Cardiac fibroblast (primary cell): ENCODE data around the gene ISYNA1.

Source experiments
- DNase-seq, 2 donors: peaks; one replicate each; pipeline versions ENCODE4 v3.0.0 to v3.0.0-alpha.2; 2010; ENCODE audit warnings: low read depth in 2 of 2
- H3K4me3 ChIP-seq, 2 donors: replicated peaks in 1 of 2; 1 replicate in 1 of 2; 2 replicates in 1 of 2; pipeline ENCODE4 v1.5.1; 2011; ENCODE audit warnings: low read depth in 2 of 2, low read length in 2 of 2, mild to moderate bottlenecking in 2 of 2, moderate library complexity in 1 of 2
- TF ChIP-seq, protein P1 (sequence below): IDR thresholded peaks from one replicate; pipeline ENCODE4 v1.5.1; 2011; ENCODE audit warnings: low read depth, mild to moderate bottlenecking, low read length, inconsistent platforms

Gene ISYNA1

DNA sequence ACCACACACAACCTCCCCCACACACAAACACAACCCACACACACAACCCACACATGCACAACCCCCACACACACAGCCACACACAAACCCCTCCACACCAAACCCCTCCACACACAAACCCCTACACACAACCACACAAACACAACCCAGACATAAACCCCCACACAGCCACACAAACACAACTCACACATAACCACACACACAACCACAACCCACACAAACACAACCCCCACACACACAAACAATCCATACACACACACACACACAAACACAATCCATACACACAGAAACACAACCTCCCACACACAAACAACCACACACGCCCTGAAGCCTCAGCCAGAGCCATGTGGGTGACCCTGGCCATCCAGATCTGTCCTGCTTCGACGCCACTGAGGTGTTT lies 30.0 kb upstream of the ISYNA1 start:
- no peak overlapping the region for H3K4me3 ChIP-seq
- no peak for DNase-seq
- TF ChIP-seq, protein P1, sequence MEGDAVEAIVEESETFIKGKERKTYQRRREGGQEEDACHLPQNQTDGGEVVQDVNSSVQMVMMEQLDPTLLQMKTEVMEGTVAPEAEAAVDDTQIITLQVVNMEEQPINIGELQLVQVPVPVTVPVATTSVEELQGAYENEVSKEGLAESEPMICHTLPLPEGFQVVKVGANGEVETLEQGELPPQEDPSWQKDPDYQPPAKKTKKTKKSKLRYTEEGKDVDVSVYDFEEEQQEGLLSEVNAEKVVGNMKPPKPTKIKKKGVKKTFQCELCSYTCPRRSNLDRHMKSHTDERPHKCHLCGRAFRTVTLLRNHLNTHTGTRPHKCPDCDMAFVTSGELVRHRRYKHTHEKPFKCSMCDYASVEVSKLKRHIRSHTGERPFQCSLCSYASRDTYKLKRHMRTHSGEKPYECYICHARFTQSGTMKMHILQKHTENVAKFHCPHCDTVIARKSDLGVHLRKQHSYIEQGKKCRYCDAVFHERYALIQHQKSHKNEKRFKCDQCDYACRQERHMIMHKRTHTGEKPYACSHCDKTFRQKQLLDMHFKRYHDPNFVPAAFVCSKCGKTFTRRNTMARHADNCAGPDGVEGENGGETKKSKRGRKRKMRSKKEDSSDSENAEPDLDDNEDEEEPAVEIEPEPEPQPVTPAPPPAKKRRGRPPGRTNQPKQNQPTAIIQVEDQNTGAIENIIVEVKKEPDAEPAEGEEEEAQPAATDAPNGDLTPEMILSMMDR = no peak

DNA sequence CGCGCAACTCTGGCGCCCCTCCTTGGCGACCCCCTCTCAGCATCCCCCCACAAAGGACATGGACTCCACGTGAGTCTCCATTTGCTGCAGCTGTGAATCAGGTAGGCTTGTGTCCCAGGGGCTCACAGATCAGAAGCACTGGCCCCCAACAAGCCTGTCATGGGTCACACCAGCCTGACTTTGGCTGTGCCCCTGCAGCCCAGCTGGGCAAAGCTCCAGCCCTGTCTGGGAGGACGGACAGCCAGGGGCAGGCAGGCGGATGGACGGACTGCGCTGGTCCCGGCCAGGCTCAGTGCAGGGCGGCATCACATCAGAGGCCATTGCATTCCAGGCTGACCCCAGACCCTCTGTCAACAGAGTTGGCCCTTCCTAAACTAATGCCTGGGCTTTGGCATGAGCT lies 28.4 kb upstream of the ISYNA1 start:
- no peak for DNase-seq
- H3K4me3 ChIP-seq = no peak overlapping the region
- TF ChIP-seq, protein P1 = no peak

DNA sequence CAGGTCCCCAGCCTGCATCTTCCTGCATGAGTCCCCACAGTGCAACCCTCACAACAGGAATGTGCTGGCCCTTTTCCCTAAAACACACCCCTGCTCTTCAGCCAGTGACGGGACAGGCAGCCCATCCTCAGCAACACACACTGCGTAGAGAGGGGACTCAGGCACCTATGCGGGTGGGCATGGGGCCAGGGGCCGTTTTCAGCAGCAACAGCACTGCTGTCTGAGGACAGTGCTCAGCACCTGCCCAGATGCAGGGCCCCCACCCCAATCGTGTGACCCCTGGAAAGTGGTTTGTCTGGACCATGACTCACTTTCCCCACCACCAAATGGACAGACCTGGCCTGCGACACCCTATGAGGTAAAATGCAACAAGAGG lies 28.0 kb upstream of the ISYNA1 start:
- TF ChIP-seq, protein P1 = no peak
- H3K4me3 ChIP-seq = no peak overlapping the region
- no peak for DNase-seq

DNA sequence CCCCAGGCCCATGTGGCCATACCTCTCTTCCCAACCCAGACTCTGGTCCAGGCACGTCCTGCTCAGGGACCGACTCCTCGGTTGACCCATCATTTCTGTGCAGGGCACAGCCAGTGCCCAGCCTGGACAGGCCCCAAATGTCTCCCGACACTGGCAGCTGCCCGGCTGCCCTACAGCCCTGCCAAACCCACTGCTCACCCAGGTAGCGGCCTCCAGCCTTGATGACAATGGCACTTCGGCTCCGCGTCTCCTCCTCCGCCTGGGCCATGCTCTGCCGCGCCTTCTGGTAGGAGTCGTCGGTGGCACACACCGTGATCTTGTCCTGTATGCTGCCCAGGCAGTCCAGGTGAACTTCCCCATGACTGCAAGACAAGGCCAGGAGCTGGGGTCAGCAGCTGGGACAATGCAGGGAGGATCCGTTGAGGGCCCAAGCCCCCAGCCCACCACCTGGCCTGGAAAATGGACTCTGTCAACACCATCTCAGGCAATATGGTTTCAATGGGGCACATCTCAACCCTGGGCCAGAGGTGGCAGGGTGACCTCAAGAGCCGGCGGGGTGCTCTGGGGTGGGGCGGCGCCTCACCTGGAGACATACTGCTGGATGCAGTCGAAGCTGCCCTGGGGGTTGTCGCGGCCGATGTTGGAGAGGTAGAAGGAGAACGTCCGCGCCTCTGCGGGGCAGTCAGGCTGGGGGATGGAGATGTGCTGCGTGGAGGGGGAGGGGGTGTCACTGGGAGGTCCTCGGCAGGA lies 27.5 kb upstream of the ISYNA1 start:
- no peak overlapping the region for H3K4me3 ChIP-seq
- no peak for DNase-seq
- TF ChIP-seq, protein P1 = no peak

DNA sequence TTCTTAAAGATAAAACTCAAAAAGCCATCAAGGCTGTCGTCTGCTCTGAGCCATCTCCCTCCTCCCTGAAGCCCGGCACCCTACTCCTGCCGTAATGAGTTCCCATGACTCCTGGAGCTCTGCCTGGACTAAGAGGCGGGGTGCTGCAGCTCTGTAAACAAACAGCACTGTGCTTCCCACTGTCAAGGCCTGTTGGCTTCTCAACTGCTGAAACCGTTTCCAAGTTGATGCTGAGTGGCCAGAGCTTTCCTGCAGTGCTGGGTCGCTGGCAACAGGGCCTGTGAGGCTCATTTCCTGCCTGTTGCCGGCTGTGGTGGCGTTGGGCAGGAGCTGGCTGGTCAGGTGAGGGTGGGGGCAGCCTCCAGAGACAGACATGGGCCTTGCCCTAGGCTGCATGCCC lies 26.7 kb upstream of the ISYNA1 start:
- no peak overlapping the region for H3K4me3 ChIP-seq
- DNase-seq = peak; percentile 81 to 96
- TF ChIP-seq, protein P1 = no peak

DNA sequence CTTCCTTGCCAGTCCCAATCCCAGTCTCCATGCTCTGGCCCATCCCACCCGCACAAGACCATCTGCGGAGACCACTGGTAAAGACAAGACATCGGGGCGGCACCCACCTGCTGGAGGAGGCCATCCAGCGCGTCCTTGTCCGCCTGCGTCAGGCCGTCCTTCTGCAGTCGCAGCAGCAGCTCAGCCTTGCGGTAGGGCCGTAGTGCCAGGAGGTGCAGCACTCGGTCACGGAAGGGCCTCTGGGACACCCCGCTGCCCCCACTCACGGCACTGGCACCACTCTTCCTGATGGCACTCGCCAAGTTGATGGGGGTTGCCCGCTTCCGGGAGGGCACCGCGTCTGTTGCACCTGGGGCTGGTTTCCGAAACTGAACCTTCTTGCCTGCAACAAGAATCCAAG lies 23.5 kb upstream of the ISYNA1 start:
- H3K4me3 ChIP-seq = no peak overlapping the region
- TF ChIP-seq, protein P1 = no peak
- no peak for DNase-seq

DNA sequence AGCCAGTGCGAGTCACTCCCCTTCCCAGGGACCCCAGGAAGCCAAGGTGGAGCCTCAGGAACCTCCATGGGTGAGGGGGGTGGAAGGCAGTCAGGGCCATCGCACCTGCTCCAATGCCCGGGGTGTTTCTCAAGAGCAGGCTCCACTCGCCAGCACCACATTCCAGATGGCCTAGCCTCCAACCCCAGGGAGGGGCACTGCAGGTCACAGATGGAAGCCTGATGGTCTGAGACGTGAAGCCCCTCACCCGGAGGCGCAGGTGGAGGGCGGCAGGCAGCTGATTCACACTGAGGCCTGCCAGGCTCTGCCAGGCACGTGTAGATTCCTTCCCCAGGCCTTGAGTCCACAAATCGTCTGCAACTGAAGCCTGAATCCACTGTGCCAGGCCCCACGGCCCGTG lies 23.0 kb upstream of the ISYNA1 start:
- TF ChIP-seq, protein P1 = no peak
- no peak overlapping the region for H3K4me3 ChIP-seq
- DNase-seq = no peak
